ENCODE measurements around the gene DNAJC18.
A peak's percentile ranks its signal among the peaks of the same experiment; 100 is the strongest.

Gene DNAJC18

GRCh38 chr5:139403787-139404483 lies 35.4 kb downstream of the DNAJC18 start, which contains the start of gene SPATA24:
TSS of gene SPATA24 (minus strand) at chr5:139404089. CDS start at chr5:139404060, 29 bp downstream.
- peak; percentile 95 for ATAC-seq
- no peak for TF ChIP-seq ARNTL (CRISPR knock-in tag; IDR thresholded peaks at IDR 0.05; ENCODE audit: borderline replicate concordance, low read depth)
- peak; percentile 20; the same call in 1 of the 2 replicates for TF ChIP-seq PATZ1 (CRISPR knock-in tag; IDR thresholded peaks at IDR 0.05; ENCODE audit: borderline replicate concordance)

- TF ChIP-seq ZC3H10 (CRISPR knock-in tag; IDR thresholded peaks at IDR 0.05) (no peak), ZNF565 (CRISPR knock-in tag; conservative IDR thresholded peaks at IDR 0.05; ENCODE audit: low read depth) (no peak), TSHZ2 (CRISPR knock-in tag; IDR thresholded peaks at IDR 0.05) (no peak), POU6F1 (CRISPR knock-in tag; IDR thresholded peaks at IDR 0.05; ENCODE audit: borderline replicate concordance, low read depth) (no peak), ISL1 (CRISPR knock-in tag; IDR thresholded peaks at IDR 0.05) (no peak), ARNTL (CRISPR knock-in tag; IDR thresholded peaks at IDR 0.05; ENCODE audit: borderline replicate concordance, low read depth) (no peak), ZNF70 (CRISPR knock-in tag; IDR thresholded peaks at IDR 0.05) (no peak), PATZ1 (CRISPR knock-in tag; IDR thresholded peaks at IDR 0.05; ENCODE audit: borderline replicate concordance) (no peak), ESRRG (CRISPR knock-in tag; IDR thresholded peaks at IDR 0.05) (no peak), TCF4 (CRISPR knock-in tag; IDR thresholded peaks at IDR 0.05; ENCODE audit: borderline replicate concordance) (no peak)
- peak; percentile 31 for ATAC-seq
Measured at GRCh38 chr5:139403418-139403786, 35.9 kb downstream of the DNAJC18 start.

GRCh38 chr5:139402561-139403158 lies 36.7 kb downstream of the DNAJC18 start:
- ATAC-seq = 0 out of 3 replicates have a peak, but pooled peaks have one; percentile 8

More at GRCh38 chr5:139402561-139403158, 36.7 kb downstream of the DNAJC18 start:
- no peak for TF ChIP-seq GLIS3 (CRISPR knock-in tag; IDR thresholded peaks at IDR 0.05)
- TF ChIP-seq POU6F1 (CRISPR knock-in tag; IDR thresholded peaks at IDR 0.05; ENCODE audit: borderline replicate concordance, low read depth) = no peak
- no peak for TF ChIP-seq BACH2 (CRISPR knock-in tag; IDR thresholded peaks at IDR 0.05; ENCODE audit: borderline replicate concordance)
- no peak for TF ChIP-seq CREB5 (CRISPR knock-in tag; IDR thresholded peaks at IDR 0.05; ENCODE audit: low read depth)
- TF ChIP-seq ZNF8 (CRISPR knock-in tag; IDR thresholded peaks at IDR 0.05) = no peak
- TF ChIP-seq ZNF70 (CRISPR knock-in tag; IDR thresholded peaks at IDR 0.05) = no peak
- TF ChIP-seq ZNF565 (CRISPR knock-in tag; conservative IDR thresholded peaks at IDR 0.05; ENCODE audit: low read depth) = no peak
- no peak for TF ChIP-seq CSDC2 (CRISPR knock-in tag; IDR thresholded peaks at IDR 0.05)
- TF ChIP-seq ZFP3 (CRISPR knock-in tag; IDR thresholded peaks at IDR 0.05) = no peak
- TF ChIP-seq ISL1 (CRISPR knock-in tag; IDR thresholded peaks at IDR 0.05) = no peak
- TF ChIP-seq SNAI2 (CRISPR knock-in tag; IDR thresholded peaks at IDR 0.05) = no peak
